Epithelial cell of esophagus (primary cell): ENCODE results near the gene ITCH.
"Not testable (repeated sequence)": the region's sequence is repeated elsewhere in the genome, so short reads cannot be mapped to it uniquely, and the experiment has no call there.

Experiments used
- DNase-seq: peaks from one replicate; pipeline ENCODE4 v3.0.0; 2010; ENCODE audit warnings: low read depth
- H3K4me3 ChIP-seq: 2 replicates; pipeline ENCODE4 v1.5.1; 2011; ENCODE audit warnings: mild to moderate bottlenecking, low read length, control low read depth
- CTCF ChIP-seq: IDR thresholded peaks from 2 replicates; pipeline ENCODE4 v1.5.1; 2011; ENCODE audit warnings: low read depth, mild to moderate bottlenecking, low read length, control low read depth, inconsistent platforms; ENCODE audit not compliant: insufficient read depth; ENCODE audit errors: missing control alignments

Gene ITCH

GRCh38 chr20:34363465-34364222, 571 bp downstream of the ITCH start:
- peak; percentile 33 for DNase-seq
- peak overlapping the region; percentile 73 for H3K4me3 ChIP-seq
- TF ChIP-seq CTCF: no peak

GRCh38 chr20:34364223-34364506, 1.1 kb downstream of the ITCH start:
- no peak for TF ChIP-seq CTCF
- peak overlapping the region; percentile 73 for H3K4me3 ChIP-seq
- no peak for DNase-seq

- no peak for TF ChIP-seq CTCF
- no peak overlapping the region for H3K4me3 ChIP-seq
- no peak for DNase-seq
Observed at GRCh38 chr20:34365765-34366213, 2.7 kb downstream of the ITCH start.

- no peak for DNase-seq
- TF ChIP-seq CTCF: no peak
- H3K4me3 ChIP-seq: no peak overlapping the region
Observed at GRCh38 chr20:34367155-34367554, 4.1 kb downstream of the ITCH start.

GRCh38 chr20:34367911-34368310, 4.8 kb downstream of the ITCH start:
- DNase-seq, H3K4me3 ChIP-seq: not testable (repeated sequence)

GRCh38 chr20:34368547-34368946, 5.5 kb downstream of the ITCH start:
- no peak for DNase-seq
- TF ChIP-seq CTCF: no peak
- no peak overlapping the region for H3K4me3 ChIP-seq

- DNase-seq: peak; percentile 62
- TF ChIP-seq CTCF: no peak
- H3K4me3 ChIP-seq: no peak overlapping the region
Observed at GRCh38 chr20:34369265-34369664, 6.2 kb downstream of the ITCH start.
